Stimulated activated CD4-positive, alpha-beta T cell treated with anti-CD3 and anti-CD28 coated beads, Interleukin-12 subunit alpha, Interleukin-12 subunit beta, amount 100 ng/mL, for 24 hours (primary cell): ENCODE results near the gene KCTD6.
"Not testable (repeated sequence)": the region's sequence is repeated elsewhere in the genome, so short reads cannot be mapped to it uniquely, and the experiment has no call there.

Experiments
- DNase-seq, 2 experiments: peaks; one replicate each; pipeline ENCODE4 v3.0.0-alpha.2; 2020; ENCODE audit warnings: low read depth in 2 of 2

KCTD6 gene

GRCh38 chr3:58524326-58524888 is 32.5 kb downstream of the KCTD6 start:
- DNase-seq, result no peak

- DNase-seq, result no peak
Observed at GRCh38 chr3:58526515-58526957, 34.6 kb downstream of the KCTD6 start.

GRCh38 chr3:58527440-58527839 is 35.5 kb downstream of the KCTD6 start:
- DNase-seq, result not testable (repeated sequence)

GRCh38 chr3:58528629-58529028 is 36.7 kb downstream of the KCTD6 start:
- DNase-seq, result no peak

- no peak for DNase-seq
Observed at GRCh38 chr3:58529516-58530353, 37.8 kb downstream of the KCTD6 start.

GRCh38 chr3:58530354-58530865 is 38.5 kb downstream of the KCTD6 start:
- DNase-seq, result no peak

- DNase-seq, result no peak
Observed at GRCh38 chr3:58531555-58531954, 39.7 kb downstream of the KCTD6 start.

- DNase-seq, result no peak
Observed at GRCh38 chr3:58531956-58532355, 40.1 kb downstream of the KCTD6 start.

- DNase-seq, result peak; percentile 70 to 77
Observed at GRCh38 chr3:58532794-58533220, 40.9 kb downstream of the KCTD6 start.

GRCh38 chr3:58534592-58535494 is 42.9 kb downstream of the KCTD6 start:
- DNase-seq, result no peak

GRCh38 chr3:58535531-58536500 is 43.9 kb downstream of the KCTD6 start:
- DNase-seq, result no peak

GRCh38 chr3:58536501-58537411 is 44.9 kb downstream of the KCTD6 start, which contains the start of gene ACOX2:
TSS of gene ACOX2 (minus strand) at chr3:58537190. CDS start at chr3:58535106, 2,084 bp downstream.
- DNase-seq, result no peak

- DNase-seq, result no peak
Observed at GRCh38 chr3:58537412-58538301, 45.8 kb downstream of the KCTD6 start.

GRCh38 chr3:58539626-58540025 is 47.7 kb downstream of the KCTD6 start:
- no peak for DNase-seq

GRCh38 chr3:58540176-58540858 is 48.4 kb downstream of the KCTD6 start:
- no peak for DNase-seq

GRCh38 chr3:58544541-58544940 is 52.6 kb downstream of the KCTD6 start:
- no peak for DNase-seq

- DNase-seq, result no peak
Observed at GRCh38 chr3:58551636-58552180, 59.8 kb downstream of the KCTD6 start.
